ENCODE measurements around the gene DRC1. TPM values are rescaled to one million over a fixed set of nuclear protein-coding genes. Genes with fewer than 3 reads are reported as not detected.

The DRC1 gene
- total and polyA plus RNA-seq, 2 of the 13 experiments (the other 11 are each of a cell fraction or from before 2014, with no cell fraction given): 0.07 TPM; not detected in 1

DNA sequence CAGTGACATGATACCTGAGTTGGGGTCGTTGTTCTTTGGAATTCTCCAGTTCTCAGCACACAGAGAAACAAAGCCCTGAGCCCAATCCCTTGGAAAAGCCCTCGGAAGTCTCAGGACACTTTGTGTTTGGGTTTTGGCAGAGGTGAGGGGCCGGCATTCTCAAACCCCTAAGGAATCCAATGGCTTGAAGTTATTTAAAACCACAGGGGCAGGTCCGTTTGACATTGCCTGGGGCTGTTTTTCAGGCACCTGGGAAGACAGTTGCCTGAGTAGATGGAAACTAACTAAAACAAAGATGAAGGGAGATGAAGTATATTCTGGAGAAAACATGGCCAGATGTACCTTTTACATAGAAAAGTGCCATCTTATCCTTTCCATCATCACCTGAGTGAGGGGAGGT, 98.7 kb downstream of the DRC1 start:
- Histone ChIP-seq H2AFZ (ENCODE audit: low read length) (no peak overlapping the region), H3K36me3 (replicated peaks in 1 of 2; ENCODE audit: control insufficient read depth in 1 of 2, insufficient read depth in 2 of 2, low read length in 2 of 2) (no peaks in the 10 kb centered on the region), H3K9ac (ENCODE audit: insufficient read depth, low read depth, low read length) (no peak overlapping the region), H3K27ac (ENCODE audit: extremely low read length, insufficient read depth, low read length) (no peak overlapping the region), H3K4me2 (ENCODE audit: low read depth, low read length) (no peak overlapping the region), H3K4me3 (replicated peaks in 1 of 3; ENCODE audit: insufficient read depth in 1 of 3, low read depth in 2 of 3, low read length in 3 of 3) (no peak overlapping the region), H3K27me3 (ENCODE audit: control insufficient read depth in 1 of 2, insufficient read depth in 2 of 2, low read length in 2 of 2) (peaks cover 3 to 84% of the 10 kb centered on the region in 2 experiments), H3K4me1 (ENCODE audit: insufficient read depth, low read length) (peaks cover 10% of the 10 kb centered on the region), H3K79me2 (ENCODE audit: insufficient read depth, low read length) (no peaks in the 10 kb centered on the region), H4K20me1 (ENCODE audit: insufficient read depth, low read length) (no peaks in the 10 kb centered on the region), H3K9me3 (ENCODE audit: low read length) (no peaks in the 10 kb centered on the region)
- no peak for ATAC-seq
- in situ Hi-C loops (cut with HindIII; ENCODE audit: extremely low pct_ligation_motif_present, low pct_unique_long_range_greater_than_20kb): no loop called here
- no peak for FAIRE-seq
- intact Hi-C loops (cut with micrococcal nuclease; ENCODE audit: unreplicated experiment): no loop called here
- TF ChIP-seq ZNF335 (CRISPR knock-in tag; IDR thresholded peaks at IDR 0.05) (no peak), ZMAT5 (CRISPR knock-in tag; IDR thresholded peaks at IDR 0.05; ENCODE audit: borderline replicate concordance, low read depth) (no peak), ZNF225 (CRISPR knock-in tag; IDR thresholded peaks at IDR 0.05) (no peak), BHLHE40 (IDR thresholded peaks at IDR 0.05; ENCODE audit: low read length) (no peak), ZBTB44 (CRISPR knock-in tag; IDR thresholded peaks at IDR 0.05) (no peak), NFRKB (IDR thresholded peaks at IDR 0.05) (no peak), ZNF547 (CRISPR knock-in tag; IDR thresholded peaks at IDR 0.05) (no peak)
- TF ChIP-seq, protein P1, sequence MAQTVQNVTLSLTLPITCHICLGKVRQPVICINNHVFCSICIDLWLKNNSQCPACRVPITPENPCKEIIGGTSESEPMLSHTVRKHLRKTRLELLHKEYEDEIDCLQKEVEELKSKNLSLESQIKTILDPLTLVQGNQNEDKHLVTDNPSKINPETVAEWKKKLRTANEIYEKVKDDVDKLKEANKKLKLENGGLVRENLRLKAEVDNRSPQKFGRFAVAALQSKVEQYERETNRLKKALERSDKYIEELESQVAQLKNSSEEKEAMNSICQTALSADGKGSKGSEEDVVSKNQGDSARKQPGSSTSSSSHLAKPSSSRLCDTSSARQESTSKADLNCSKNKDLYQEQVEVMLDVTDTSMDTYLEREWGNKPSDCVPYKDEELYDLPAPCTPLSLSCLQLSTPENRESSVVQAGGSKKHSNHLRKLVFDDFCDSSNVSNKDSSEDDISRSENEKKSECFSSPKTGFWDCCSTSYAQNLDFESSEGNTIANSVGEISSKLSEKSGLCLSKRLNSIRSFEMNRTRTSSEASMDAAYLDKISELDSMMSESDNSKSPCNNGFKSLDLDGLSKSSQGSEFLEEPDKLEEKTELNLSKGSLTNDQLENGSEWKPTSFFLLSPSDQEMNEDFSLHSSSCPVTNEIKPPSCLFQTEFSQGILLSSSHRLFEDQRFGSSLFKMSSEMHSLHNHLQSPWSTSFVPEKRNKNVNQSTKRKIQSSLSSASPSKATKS (CRISPR knock-in tag; IDR thresholded peaks at IDR 0.05): no peak
- TF ChIP-seq, protein P2, sequence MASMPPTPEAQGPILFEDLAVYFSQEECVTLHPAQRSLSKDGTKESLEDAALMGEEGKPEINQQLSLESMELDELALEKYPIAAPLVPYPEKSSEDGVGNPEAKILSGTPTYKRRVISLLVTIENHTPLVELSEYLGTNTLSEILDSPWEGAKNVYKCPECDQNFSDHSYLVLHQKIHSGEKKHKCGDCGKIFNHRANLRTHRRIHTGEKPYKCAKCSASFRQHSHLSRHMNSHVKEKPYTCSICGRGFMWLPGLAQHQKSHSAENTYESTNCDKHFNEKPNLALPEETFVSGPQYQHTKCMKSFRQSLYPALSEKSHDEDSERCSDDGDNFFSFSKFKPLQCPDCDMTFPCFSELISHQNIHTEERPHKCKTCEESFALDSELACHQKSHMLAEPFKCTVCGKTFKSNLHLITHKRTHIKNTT (CRISPR knock-in tag; IDR thresholded peaks at IDR 0.05): no peak
- DNase-seq (ENCODE audit: low spot score): no peak
- ChIA-PET POLR2A (no interaction called here), CTCF (ENCODE audit: low intra/inter-chr PET ratio, low total read pairs) (no interaction called here)
- no TSS peak for BruUV-seq (replicated peaks)
- WGBS (ENCODE audit: low lambda C conversion rate): 3% methylated on average over 4 of the region's 4 CpGs
